ENCODE results near the gene VSNL1. TPM values are rescaled to one million over a fixed set of nuclear protein-coding genes. Genes with fewer than 3 reads are reported as not detected.

VSNL1 gene
- total and polyA plus RNA-seq, 10 of the 15 experiments (the other 5 are each of a cell fraction or from before 2014, with no cell fraction given) = 0.04 to 0.30 (median 0.12) TPM; not detected in 4

DNA sequence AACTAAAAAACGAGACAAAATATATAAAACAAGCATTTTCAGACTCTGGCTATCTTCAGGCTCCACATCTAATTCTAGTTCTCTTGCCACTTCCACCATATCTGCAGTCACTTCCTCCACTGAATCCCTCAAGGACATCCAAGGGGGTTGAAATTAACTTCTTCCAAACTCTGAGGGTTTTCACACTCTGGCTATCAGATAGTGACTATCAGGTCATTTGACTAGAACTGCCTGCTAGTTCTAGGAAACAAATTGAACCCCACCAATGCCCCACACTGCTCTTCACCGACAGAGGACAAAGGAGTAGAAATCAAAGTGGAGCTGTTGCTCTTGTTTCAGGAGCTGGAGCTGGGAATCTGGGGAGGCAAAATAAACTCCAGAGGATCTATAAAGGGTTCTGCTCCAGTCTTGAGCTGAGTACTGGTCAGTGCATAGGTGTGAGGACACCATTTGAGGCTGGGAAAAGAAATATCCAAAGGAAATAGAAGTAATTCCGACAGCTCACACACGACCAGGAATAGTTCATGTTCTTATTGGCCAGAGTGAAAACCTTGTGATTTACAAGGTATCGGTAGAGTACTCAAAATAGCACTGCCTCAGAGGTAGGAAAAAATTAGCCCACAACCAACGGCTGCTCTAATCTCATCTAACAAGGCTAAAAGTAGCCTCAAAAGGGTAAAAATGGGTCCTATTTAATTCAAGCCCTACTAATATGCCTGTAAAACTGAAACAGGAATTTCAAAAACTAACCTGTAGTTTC, 141.8 kb downstream of the VSNL1 start:
- ChIA-PET POLR2A (interaction anchor here (0.5 kb wide), 1 partner anchor 11 kb away, joined by 4 read pairs; no protein-coding TSS in a partner anchor), CTCF (interaction anchor here (0.9 to 1.9 kb wide), 3 partner anchors 11 to 36 kb away, joined by 4 to 15 read pairs (median 5); no protein-coding TSS in a partner anchor), RAD21 (ENCODE audit: unreplicated experiment) (interaction anchor here (1.5 kb wide), 1 partner anchor 11 kb away, joined by 10 read pairs; no protein-coding TSS in a partner anchor), SMC1A (ENCODE audit: uncharacterized antibody, unreplicated experiment) (interaction anchor here (1.2 to 2.2 kb wide), 3 partner anchors 11 to 37 kb away, joined by 5 to 10 read pairs (median 5); no protein-coding TSS in a partner anchor)
- Histone ChIP-seq H3K4me1 (ENCODE audit: control insufficient read depth, insufficient read depth, low read length) (no peaks in the 10 kb centered on the region), H3K9ac (ENCODE audit: control insufficient read depth, insufficient read depth, low read length) (no peak overlapping the region), H3K36me3 (ENCODE audit: control insufficient read depth in 2 of 2, insufficient read depth in 2 of 2, low read length in 1 of 2) (peaks cover 0 to 22% of the 10 kb centered on the region in 2 experiments), H3K27me3 (replicated peaks in 1 of 2; ENCODE audit: control insufficient read depth in 2 of 2, insufficient read depth in 2 of 2, low read length in 1 of 2) (no peaks in the 10 kb centered on the region), H2AFZ (ENCODE audit: control insufficient read depth, low read depth, low read length) (no peak overlapping the region), H3K27ac (ENCODE audit: control insufficient read depth, insufficient read depth) (no peak overlapping the region), H3K4me3 (no peak overlapping the region), H3K4me2 (ENCODE audit: control insufficient read depth, insufficient read depth) (no peak overlapping the region), H3K9me3 (replicated peaks; ENCODE audit: control insufficient read depth, insufficient read depth, low read length) (no peaks in the 10 kb centered on the region), H4K20me1 (ENCODE audit: control insufficient read depth, insufficient read depth) (no peaks in the 10 kb centered on the region), H3K79me2 (ENCODE audit: control insufficient read depth, insufficient read depth, low read length) (no peaks in the 10 kb centered on the region)
- no TSS peak for BruUV-seq (replicated peaks)
- ATAC-seq (no peak), DNase-seq (ENCODE audit: low read depth, low spot score) (no peak), FAIRE-seq (no peak)
- 66% methylated on average over 6 of the region's 6 CpGs for WGBS (ENCODE audit: insufficient coverage, insufficient replicate concordance, low lambda C conversion rate, missing lambda C conversion rate)
- in situ Hi-C loops (cut with MboI) (no loop called here), intact Hi-C loops (cut with micrococcal nuclease; ENCODE audit: unreplicated experiment) (no loop called here)
- no peak for TF ChIP-seq ETV6 (conservative IDR thresholded peaks at IDR 0.05 in 1 of 2, IDR thresholded peaks at IDR 0.05 in 1 of 2; ENCODE audit: borderline replicate concordance in 1 of 2, low read depth in 1 of 2)
- no peak for TF ChIP-seq IKZF1 (conservative IDR thresholded peaks at IDR 0.05)
- TF ChIP-seq, protein P1, sequence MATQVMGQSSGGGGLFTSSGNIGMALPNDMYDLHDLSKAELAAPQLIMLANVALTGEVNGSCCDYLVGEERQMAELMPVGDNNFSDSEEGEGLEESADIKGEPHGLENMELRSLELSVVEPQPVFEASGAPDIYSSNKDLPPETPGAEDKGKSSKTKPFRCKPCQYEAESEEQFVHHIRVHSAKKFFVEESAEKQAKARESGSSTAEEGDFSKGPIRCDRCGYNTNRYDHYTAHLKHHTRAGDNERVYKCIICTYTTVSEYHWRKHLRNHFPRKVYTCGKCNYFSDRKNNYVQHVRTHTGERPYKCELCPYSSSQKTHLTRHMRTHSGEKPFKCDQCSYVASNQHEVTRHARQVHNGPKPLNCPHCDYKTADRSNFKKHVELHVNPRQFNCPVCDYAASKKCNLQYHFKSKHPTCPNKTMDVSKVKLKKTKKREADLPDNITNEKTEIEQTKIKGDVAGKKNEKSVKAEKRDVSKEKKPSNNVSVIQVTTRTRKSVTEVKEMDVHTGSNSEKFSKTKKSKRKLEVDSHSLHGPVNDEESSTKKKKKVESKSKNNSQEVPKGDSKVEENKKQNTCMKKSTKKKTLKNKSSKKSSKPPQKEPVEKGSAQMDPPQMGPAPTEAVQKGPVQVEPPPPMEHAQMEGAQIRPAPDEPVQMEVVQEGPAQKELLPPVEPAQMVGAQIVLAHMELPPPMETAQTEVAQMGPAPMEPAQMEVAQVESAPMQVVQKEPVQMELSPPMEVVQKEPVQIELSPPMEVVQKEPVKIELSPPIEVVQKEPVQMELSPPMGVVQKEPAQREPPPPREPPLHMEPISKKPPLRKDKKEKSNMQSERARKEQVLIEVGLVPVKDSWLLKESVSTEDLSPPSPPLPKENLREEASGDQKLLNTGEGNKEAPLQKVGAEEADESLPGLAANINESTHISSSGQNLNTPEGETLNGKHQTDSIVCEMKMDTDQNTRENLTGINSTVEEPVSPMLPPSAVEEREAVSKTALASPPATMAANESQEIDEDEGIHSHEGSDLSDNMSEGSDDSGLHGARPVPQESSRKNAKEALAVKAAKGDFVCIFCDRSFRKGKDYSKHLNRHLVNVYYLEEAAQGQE (IDR thresholded peaks at IDR 0.05; ENCODE audit: low read depth, low read length) = no peak
- TF ChIP-seq TBL1XR1 (IDR thresholded peaks at IDR 0.05; ENCODE audit: low read depth, low read length) = no peak
- TF ChIP-seq, protein P2, sequence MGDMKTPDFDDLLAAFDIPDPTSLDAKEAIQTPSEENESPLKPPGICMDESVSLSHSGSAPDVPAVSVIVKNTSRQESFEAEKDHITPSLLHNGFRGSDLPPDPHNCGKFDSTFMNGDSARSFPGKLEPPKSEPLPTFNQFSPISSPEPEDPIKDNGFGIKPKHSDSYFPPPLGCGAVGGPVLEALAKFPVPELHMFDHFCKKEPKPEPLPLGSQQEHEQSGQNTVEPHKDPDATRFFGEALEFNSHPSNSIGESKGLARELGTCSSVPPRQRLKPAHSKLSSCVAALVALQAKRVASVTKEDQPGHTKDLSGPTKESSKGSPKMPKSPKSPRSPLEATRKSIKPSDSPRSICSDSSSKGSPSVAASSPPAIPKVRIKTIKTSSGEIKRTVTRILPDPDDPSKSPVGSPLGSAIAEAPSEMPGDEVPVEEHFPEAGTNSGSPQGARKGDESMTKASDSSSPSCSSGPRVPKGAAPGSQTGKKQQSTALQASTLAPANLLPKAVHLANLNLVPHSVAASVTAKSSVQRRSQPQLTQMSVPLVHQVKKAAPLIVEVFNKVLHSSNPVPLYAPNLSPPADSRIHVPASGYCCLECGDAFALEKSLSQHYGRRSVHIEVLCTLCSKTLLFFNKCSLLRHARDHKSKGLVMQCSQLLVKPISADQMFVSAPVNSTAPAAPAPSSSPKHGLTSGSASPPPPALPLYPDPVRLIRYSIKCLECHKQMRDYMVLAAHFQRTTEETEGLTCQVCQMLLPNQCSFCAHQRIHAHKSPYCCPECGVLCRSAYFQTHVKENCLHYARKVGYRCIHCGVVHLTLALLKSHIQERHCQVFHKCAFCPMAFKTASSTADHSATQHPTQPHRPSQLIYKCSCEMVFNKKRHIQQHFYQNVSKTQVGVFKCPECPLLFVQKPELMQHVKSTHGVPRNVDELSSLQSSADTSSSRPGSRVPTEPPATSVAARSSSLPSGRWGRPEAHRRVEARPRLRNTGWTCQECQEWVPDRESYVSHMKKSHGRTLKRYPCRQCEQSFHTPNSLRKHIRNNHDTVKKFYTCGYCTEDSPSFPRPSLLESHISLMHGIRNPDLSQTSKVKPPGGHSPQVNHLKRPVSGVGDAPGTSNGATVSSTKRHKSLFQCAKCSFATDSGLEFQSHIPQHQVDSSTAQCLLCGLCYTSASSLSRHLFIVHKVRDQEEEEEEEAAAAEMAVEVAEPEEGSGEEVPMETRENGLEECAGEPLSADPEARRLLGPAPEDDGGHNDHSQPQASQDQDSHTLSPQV (IDR thresholded peaks at IDR 0.05) = no peak

All from GM12878 (cell line).